Parathyroid adenoma (tissue), 2 donors: Measurements from ENCODE around the gene DNAH8.

ENCODE experiments used
- H2AFZ ChIP-seq: fragments of 300-600 bp; sonication (generic); one replicate; pipeline ENCODE4 v1.7.0; 2017; ENCODE audit warnings: antibody characterized with exemption, mild to moderate bottlenecking
- H3K27ac ChIP-seq: fragments of 300-600 bp; sonication (generic); one replicate; pipeline ENCODE4 v1.7.0; 2017
- H3K27me3 ChIP-seq: fragments of 300-600 bp; sonication (generic); one replicate; pipeline ENCODE4 v1.7.0; 2017; ENCODE audit warnings: low read length; ENCODE audit not compliant: control insufficient read depth, insufficient read depth
- H3K36me3 ChIP-seq: fragments of 300-600 bp; sonication (generic); one replicate; pipeline ENCODE4 v1.7.0; 2017; ENCODE audit warnings: low read length; ENCODE audit not compliant: control insufficient read depth, insufficient read depth
- H3K4me1 ChIP-seq: fragments of 300-600 bp; sonication (generic); one replicate; pipeline ENCODE4 v1.7.0; 2017; ENCODE audit warnings: control low read depth
- H3K4me2 ChIP-seq: fragments of 300-600 bp; sonication (generic); one replicate; pipeline ENCODE4 v1.7.0; 2017; ENCODE audit warnings: low read length
- H3K4me3 ChIP-seq: fragments of 300-600 bp; sonication (generic); one replicate; pipeline ENCODE4 v1.7.0; 2017; ENCODE audit warnings: low read depth, low read length
- H3K79me2 ChIP-seq: fragments of 300-600 bp; sonication (generic); one replicate; pipeline ENCODE4 v1.7.0; 2017; ENCODE audit warnings: control low read depth
- H3K9ac ChIP-seq: fragments of 300-600 bp; sonication (generic); one replicate; pipeline ENCODE4 v1.7.0; 2017; ENCODE audit warnings: mild to moderate bottlenecking
- H3K9me3 ChIP-seq: fragments of 300-600 bp; sonication (generic); one replicate; pipeline ENCODE4 v1.7.0; 2017; ENCODE audit warnings: low read length; ENCODE audit not compliant: control insufficient read depth
- CTCF ChIP-seq: fragments of 300-600 bp; sonication (generic); IDR thresholded peaks from one replicate; pipeline ENCODE4 v1.7.0; 2017; ENCODE audit warnings: antibody characterized with exemption, mild to moderate bottlenecking
- donor health status: primary hyperparathyroidism.

Gene DNAH8

GRCh38 chr6:38985839-38986238 is 270.7 kb downstream of the DNAH8 start:
- Histone ChIP-seq H3K27ac (no peak overlapping the region), H3K9ac (no peak overlapping the region), H3K4me1 (no peaks in the 10 kb centered on the region), H3K9me3 (no peaks in the 10 kb centered on the region), H3K79me2 (no peaks in the 10 kb centered on the region), H2AFZ (no peak overlapping the region), H3K27me3 (no peaks in the 10 kb centered on the region), H3K4me3 (no peak overlapping the region), H3K4me2 (no peak overlapping the region), H3K36me3 (no peaks in the 10 kb centered on the region)
- no peak for TF ChIP-seq CTCF

DNA sequence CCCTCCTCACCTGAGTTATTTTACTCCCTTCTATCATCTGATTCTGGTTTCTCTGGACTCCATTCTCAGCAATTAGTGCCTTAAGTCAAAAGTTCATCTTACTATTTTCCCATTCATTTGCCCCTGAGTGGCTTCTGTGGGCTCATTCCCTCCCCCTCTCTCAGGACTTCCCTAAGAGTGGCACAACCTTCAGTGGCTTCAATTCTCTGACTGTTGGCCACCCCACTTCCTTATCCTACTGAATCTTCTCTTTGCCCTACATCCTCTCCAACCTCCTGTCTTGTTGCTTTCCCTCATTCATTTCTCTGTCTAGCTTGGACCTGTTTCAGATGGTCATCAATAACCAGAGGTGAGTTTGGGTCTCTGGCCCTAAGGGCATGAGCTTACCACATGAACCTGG is 272.4 kb downstream of the DNAH8 start:
- Histone ChIP-seq H3K4me1 (no peaks in the 10 kb centered on the region), H3K4me3 (no peak overlapping the region), H3K36me3 (no peaks in the 10 kb centered on the region), H3K27ac (no peak overlapping the region), H3K79me2 (no peaks in the 10 kb centered on the region), H2AFZ (no peak overlapping the region), H3K9ac (no peak overlapping the region), H3K9me3 (no peaks in the 10 kb centered on the region), H3K27me3 (no peaks in the 10 kb centered on the region), H3K4me2 (no peak overlapping the region)
- TF ChIP-seq CTCF, result no peak

- Histone ChIP-seq H3K4me3 (no peak overlapping the region), H3K4me2 (no peak overlapping the region), H3K9me3 (no peaks in the 10 kb centered on the region), H3K27me3 (no peaks in the 10 kb centered on the region), H3K9ac (no peak overlapping the region), H3K36me3 (no peaks in the 10 kb centered on the region), H3K4me1 (no peaks in the 10 kb centered on the region), H2AFZ (no peak overlapping the region), H3K27ac (no peak overlapping the region), H3K79me2 (no peaks in the 10 kb centered on the region)
- TF ChIP-seq CTCF, result no peak
Observed at GRCh38 chr6:38988736-38989449, 273.8 kb downstream of the DNAH8 start.

- Histone ChIP-seq H3K9ac (no peak overlapping the region), H3K4me2 (no peak overlapping the region), H3K4me1 (no peaks in the 10 kb centered on the region), H3K27me3 (no peaks in the 10 kb centered on the region), H3K9me3 (no peaks in the 10 kb centered on the region), H3K36me3 (no peaks in the 10 kb centered on the region), H2AFZ (no peak overlapping the region), H3K4me3 (no peak overlapping the region), H3K27ac (no peak overlapping the region), H3K79me2 (no peaks in the 10 kb centered on the region)
- TF ChIP-seq CTCF, result no peak
Observed at GRCh38 chr6:38990475-38990874, 275.4 kb downstream of the DNAH8 start.

DNA sequence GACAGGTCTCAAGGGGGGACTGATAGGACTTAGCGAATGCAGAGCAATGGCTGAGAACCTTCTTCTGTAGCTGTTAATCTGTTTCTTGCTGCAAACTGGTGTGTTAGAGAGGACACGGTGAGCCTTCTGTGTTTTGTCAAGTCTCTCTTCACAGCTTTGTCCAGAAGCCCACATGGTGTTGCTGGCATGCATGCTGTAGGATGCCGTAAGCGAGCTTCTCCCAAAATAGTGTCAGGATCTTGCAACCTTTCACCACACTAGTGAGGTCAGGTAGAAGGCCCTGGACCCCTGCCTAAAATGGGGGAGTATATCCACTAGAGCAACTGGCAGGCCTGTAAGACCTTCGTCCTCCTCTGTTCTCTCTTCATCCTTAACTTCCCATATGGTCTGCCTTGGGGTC is 281.6 kb downstream of the DNAH8 start:
- Histone ChIP-seq H3K9me3 (no peaks in the 10 kb centered on the region), H3K36me3 (no peaks in the 10 kb centered on the region), H3K4me1 (no peaks in the 10 kb centered on the region), H3K27me3 (no peaks in the 10 kb centered on the region), H3K27ac (no peak overlapping the region), H3K79me2 (no peaks in the 10 kb centered on the region), H2AFZ (no peak overlapping the region), H3K9ac (no peak overlapping the region), H3K4me3 (no peak overlapping the region), H3K4me2 (no peak overlapping the region)
- TF ChIP-seq CTCF, result no peak
